NK-92 (cell line): Measurements from ENCODE around the gene EEIG1.

Experiments used
- DNase-seq: peaks from one replicate; lab custom pipeline; 2025; ENCODE audit not compliant: unreplicated experiment; lab: John Stamatoyannopoulos, UW

Gene EEIG1

DNA sequence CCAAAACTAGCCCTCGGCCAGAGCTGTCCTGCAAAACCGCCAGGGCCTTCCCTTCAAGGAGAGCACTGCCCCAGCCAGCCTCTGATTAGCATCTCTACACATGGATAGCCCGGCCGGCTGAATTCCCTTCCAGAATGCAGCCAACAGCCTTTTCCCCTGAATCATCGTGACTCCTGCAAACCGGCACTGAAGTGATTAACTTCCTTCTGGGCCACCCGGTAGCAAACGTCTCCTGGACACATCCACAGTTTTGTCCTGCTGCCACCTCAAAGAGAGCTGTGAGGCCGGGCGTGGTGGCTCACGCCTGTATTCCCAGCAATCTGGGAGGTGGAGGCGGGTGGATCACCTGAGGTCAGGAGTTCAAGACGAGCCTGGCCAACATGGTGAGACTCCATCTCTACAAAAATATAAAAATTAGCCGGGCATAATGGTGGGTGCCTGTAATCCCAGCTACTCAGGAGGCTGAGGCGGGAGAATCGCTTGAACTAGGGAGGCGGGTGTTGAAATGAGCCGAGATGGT lies 21.1 kb upstream of the EEIG1 start:
- DNase-seq, result no peak

- no peak for DNase-seq
Measured at GRCh38 chr9:128001151-128001778, 20.5 kb upstream of the EEIG1 start.

- DNase-seq, result no peak
Measured at GRCh38 chr9:127999461-127999860, 18.7 kb upstream of the EEIG1 start.

DNA sequence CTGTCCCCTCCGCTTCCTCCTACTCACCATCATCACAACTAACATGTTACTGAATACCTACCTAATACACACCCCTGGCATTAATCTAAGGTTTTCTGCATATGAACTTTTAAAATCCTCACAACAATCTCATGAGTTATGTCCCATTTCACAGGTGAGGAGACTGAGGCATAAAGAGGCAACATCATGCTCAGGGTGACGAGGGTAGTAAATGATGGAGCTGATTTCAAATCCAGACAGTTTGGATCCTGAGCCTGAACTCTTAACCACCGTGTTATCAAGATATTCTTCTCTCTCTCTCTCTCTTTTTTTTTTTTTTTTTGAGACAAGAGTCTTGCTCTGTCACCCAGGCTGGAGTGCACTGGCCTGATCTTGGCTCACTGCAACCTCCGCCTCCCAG lies 12.9 kb upstream of the EEIG1 start:
- DNase-seq, result no peak

DNA sequence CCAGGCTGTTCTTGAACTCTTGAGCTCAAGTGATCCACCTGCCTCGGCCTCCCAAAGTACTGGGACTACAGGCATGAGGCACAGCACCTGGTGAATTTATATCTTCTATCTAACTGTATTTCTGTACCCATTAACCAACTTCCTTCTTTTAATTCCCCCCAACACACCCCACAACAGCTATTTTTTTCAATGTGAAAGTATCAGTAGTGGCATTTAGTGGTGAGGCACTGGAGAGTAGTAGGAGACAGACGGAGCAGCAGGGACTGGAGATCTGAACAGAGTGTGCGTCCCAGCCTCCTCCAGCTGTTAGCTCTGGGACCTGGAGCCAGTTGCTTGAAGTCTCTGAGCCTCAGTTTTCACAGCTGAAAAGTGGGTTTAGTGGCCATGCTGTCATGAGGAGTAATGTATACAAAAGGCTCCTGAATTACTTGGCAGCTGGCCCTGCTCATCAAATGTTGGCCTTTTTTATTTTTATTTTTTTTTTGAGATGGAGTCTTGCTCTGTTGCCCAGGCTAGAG lies 11.0 kb upstream of the EEIG1 start:
- DNase-seq, result no peak

GRCh38 chr9:127991017-127991756 lies 10.4 kb upstream of the EEIG1 start:
- no peak for DNase-seq

DNA sequence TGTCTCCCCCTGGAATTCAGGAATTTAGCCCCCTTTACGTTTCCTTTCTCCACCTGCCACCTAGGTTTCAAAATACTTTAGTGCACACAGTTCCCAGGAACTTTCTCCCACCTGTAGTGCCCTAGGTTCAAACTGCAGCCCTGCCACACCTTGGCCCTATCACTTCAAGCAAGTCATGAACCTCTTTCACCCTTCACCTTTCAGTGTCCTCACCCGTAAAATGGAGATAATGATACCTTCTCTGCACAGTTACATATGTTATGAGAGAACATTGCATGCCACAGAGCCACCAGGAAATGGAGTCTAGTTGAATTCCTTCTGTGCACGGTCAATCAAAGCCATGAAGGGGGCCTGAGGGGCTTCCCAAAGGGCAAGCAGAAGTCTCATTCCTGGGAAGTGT lies 9.8 kb upstream of the EEIG1 start:
- DNase-seq, result no peak

- no peak for DNase-seq
Measured at GRCh38 chr9:127989094-127989493, 8.3 kb upstream of the EEIG1 start.

- no peak for DNase-seq
Measured at GRCh38 chr9:127987103-127987614, 6.4 kb upstream of the EEIG1 start.

DNA sequence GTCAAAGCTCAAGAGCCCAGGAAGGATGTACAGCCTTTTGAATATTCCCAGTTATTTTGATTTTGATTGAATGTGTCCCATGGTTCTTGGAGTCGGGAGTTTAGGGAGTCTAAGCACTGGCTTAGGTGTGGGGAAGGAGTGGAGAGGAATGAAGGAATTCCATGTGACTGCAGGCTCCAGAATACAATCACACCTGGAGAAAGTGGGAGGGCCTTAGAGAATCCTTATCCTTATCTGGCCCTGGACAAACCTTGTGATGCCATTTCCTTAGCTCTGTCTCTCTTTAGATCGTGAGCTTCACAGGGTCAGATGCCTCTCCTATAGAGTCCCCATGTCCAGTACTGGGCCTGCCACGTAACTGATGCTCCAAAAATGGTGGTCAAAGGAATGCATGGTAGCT lies 4.2 kb upstream of the EEIG1 start:
- no peak for DNase-seq

DNA sequence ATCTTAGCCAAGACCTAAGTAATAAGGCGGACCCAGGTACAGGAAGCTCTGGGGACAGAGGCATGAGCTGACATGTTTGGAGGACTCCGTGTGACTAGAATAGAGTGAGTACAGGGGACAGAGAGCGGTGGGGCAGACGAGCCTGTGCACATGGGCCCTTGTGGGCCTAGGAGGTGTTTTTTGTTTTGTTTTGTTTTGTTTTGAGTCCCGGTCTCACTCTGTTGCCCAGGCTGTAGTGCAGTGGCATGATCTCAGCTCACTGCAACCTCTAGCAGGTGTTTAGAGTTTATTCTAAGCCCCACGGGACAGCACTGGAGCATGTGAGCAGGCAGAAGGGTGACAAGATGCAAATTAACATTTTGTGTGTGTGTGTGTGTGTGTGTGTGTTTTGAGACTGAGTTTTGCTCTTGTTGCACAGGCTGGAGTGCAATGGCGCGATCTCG lies 3.1 kb upstream of the EEIG1 start:
- no peak for DNase-seq

DNA sequence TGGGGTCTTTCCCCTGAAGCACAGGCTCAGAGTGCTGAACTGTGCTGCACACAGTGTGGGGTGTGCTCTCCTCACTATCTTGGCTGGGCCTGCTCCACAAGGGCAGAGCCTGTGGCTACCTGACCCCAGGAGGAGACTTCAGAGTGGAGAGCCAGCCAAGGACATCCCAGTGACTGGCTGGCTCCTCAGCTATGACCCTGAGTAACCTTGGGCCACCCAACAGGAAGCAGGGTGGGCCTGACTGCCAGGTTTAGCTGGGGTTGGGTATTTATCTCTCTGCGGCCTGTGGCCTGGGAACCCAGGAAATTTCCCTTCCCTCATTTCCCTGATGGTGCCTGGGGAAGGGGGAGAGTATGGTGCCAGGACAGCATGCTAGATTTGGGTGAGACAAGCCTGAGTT lies 2.1 kb upstream of the EEIG1 start:
- no peak for DNase-seq

- DNase-seq, result no peak
Measured at GRCh38 chr9:127981559-127982121, 851 bp upstream of the EEIG1 start.

GRCh38 chr9:127980060-127980705 lies 606 bp downstream of the EEIG1 start:
- no peak for DNase-seq

DNA sequence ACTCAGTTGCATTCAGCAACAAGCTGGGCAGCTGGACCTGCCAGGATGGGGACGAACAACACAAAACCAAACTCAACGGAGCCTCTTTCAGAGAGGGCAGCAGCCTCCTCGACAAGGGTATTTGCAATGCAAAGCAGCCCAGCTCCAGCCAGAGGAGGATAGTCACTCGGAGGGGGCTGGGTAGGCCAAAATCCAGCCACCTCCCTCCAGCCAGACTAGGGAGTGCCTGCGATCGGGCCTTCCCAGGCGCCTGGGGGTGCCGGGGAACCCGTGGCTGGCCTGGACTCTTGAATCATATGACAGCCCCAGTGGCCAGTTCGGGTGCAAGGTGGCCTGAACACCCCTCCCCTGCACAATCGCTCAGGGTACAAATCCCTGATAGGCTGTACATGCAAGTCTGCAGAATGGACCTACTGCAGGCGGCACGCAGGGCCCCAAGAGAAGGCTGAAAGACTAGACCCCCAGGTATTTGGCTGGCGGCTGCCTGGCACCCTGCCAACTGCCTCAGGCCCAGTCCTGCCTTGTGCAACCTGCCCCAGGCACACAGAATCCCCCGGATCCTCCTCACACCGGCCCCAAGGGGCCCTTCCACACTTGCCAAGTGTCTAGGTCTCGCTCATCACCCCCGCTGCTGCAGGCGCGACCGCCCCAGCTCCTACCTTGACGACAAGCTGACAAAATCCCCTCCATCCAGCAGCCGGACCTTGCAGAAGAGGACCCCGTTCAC lies 1.3 kb downstream of the EEIG1 start:
- DNase-seq, result no peak

DNA sequence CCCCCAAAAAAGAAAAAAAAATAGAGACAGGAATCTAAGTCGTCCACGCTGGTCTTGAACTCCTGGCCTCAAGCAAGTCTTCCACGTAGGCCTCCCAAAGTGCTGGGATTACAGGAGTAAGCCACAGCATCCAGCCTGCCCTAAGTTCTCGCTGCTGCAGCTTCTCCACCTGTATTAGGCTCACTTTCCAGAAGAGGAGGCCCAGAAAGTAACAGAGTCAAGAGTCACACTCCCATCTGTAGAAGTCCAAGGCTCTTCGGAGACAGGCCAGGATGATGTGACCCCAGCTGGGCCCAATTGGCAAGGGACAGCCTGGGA lies 1.8 kb downstream of the EEIG1 start:
- DNase-seq, result no peak

GRCh38 chr9:127977884-127978647 lies 2.7 kb downstream of the EEIG1 start:
- no peak for DNase-seq

DNA sequence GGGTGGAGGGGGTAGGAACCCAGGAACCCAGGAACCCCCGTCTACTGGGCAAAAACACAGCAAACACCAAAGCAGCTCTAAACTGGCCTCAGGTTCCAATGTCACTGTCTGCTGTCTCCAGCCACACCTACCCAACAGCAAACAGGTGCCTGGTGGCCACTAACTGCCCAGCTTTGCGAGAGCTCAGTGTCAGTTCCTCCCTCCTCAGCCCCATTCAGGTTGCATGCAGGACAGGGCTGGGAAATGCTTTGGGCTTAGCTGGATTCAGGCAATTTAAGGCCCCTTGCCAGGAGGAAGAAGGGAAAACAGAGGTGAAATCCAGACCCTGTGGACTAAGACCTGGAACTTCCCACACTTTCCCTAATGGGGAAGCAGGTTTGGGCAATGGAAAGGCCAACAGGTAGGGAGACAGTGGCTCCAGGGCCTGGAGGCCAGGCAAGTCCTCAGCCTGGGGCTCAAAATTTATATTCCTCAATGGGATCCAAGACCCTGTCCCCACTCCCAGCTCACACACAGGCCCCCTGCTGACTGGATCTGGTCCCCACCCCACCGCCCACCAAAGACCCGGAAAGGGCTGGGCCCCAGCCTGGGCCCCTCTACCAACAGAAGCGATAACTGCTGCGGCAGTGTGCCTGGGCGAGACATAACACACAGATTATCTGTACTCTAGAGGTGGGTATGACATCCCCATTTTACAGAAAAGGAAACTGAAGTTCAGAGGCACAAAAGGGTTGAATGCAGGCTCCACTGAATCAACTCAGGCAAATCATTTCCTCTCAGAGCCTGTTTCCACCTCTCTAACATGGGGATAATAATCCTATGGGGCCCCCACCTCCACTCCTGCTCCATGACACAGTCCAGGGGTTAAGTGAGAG lies 3.5 kb downstream of the EEIG1 start:
- no peak for DNase-seq

DNA sequence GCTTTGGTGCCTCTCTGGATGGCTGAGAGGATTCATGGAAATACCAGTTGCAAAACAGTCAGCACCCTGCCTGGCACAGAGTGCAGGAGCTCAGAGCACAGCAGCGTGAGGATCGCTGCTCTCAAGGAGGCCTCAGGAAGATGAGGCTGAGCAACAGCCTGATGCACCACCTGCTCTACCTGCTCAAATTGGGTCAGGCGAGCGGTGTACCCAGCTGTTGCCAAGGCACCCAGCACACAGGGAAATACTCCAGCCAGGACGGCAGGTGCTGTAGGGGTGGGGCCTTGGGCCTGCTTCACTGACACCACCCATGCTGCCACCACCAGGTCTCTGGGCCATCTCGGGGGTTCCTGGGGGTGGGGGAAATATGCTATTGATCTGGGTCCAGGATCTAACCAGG lies 4.3 kb downstream of the EEIG1 start:
- no peak for DNase-seq
